ENCODE data around the gene HSPA4.
"Not testable (repeated sequence)": the region's sequence is repeated elsewhere in the genome, so short reads cannot be mapped to it uniquely, and the experiment has no call there.

Gene HSPA4

GRCh38 chr5:133032852-133033742 is 18.7 kb upstream of the HSPA4 start:
- peaks cover 22% of the 10 kb centered on the region for H3K4me1 ChIP-seq (ENCODE audit: control insufficient read depth, insufficient read depth, low read length, poor library complexity, severe bottlenecking)
- no peak overlapping the region for H3K4me3 ChIP-seq (ENCODE audit: extremely low read depth, insufficient read depth, low read length, poor library complexity, severe bottlenecking)
- H3K27ac ChIP-seq (ENCODE audit: low read depth, low read length, severe bottlenecking) = peak overlapping the region; percentile 71
- H3K36me3 ChIP-seq (ENCODE audit: control insufficient read depth, insufficient read depth, low read length) = no peaks in the 10 kb centered on the region
- no peaks in the 10 kb centered on the region for H3K9me3 ChIP-seq (ENCODE audit: control insufficient read depth, low read length)
- WGBS, 2 experiments (ENCODE audit: insufficient coverage in 2 of 2) = 78 to 88% methylated on average over 3 to 5 of the region's 6 CpGs

- 95 to 96% methylated on average over 7 to 10 of the region's 11 CpGs for WGBS, 2 experiments (ENCODE audit: insufficient coverage in 2 of 2)
- no peak overlapping the region for H3K4me3 ChIP-seq (ENCODE audit: extremely low read depth, insufficient read depth, low read length, poor library complexity, severe bottlenecking)
- no peaks in the 10 kb centered on the region for H3K36me3 ChIP-seq (ENCODE audit: control insufficient read depth, insufficient read depth, low read length)
- peaks cover 22% of the 10 kb centered on the region for H3K4me1 ChIP-seq (ENCODE audit: control insufficient read depth, insufficient read depth, low read length, poor library complexity, severe bottlenecking)
- no peaks in the 10 kb centered on the region for H3K9me3 ChIP-seq (ENCODE audit: control insufficient read depth, low read length)
- H3K27ac ChIP-seq (ENCODE audit: low read depth, low read length, severe bottlenecking) = no peak overlapping the region
These were observed 17.7 kb upstream of the HSPA4 start for GRCh38 chr5:133034064-133034463.

- H3K4me1 ChIP-seq (ENCODE audit: control insufficient read depth, insufficient read depth, low read length, poor library complexity, severe bottlenecking) = peaks cover 16% of the 10 kb centered on the region
- WGBS, 2 experiments (ENCODE audit: insufficient coverage in 2 of 2) = 75 to 95% methylated on average over 2 of the region's 2 CpGs
- no peak overlapping the region for H3K4me3 ChIP-seq (ENCODE audit: extremely low read depth, insufficient read depth, low read length, poor library complexity, severe bottlenecking)
- H3K9me3 ChIP-seq (ENCODE audit: control insufficient read depth, low read length) = no peaks in the 10 kb centered on the region
- H3K27ac ChIP-seq (ENCODE audit: low read depth, low read length, severe bottlenecking) = no peak overlapping the region
- H3K36me3 ChIP-seq (ENCODE audit: control insufficient read depth, insufficient read depth, low read length) = no peaks in the 10 kb centered on the region
These were observed 16.6 kb upstream of the HSPA4 start for GRCh38 chr5:133035224-133035623.

DNA sequence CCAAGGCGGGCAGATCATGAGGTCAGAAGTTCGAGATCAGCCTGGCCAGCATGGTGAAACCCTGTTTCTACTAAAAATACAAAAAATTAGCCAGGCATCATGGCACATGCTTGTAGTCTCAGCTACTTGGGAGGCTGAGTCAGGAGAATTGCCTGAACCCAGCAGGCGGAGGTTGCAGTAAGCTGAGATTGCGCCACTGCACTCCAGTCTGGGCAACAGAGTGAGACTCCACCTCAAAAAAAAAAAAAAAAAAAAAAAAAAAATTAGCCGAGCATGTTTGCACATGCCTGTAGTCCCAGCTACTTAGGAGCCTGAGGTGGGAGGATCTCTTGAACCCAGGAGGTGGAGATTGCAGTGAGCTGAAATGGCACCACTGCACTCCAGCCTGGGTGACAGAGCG is 15.1 kb upstream of the HSPA4 start:
- WGBS, 2 experiments (ENCODE audit: insufficient coverage in 2 of 2) = 87 to 88% methylated on average over 2 to 3 of the region's 6 CpGs
- H3K9me3 ChIP-seq (ENCODE audit: control insufficient read depth, low read length); H3K4me3 ChIP-seq (ENCODE audit: extremely low read depth, insufficient read depth, low read length, poor library complexity, severe bottlenecking); H3K27ac ChIP-seq (ENCODE audit: low read depth, low read length, severe bottlenecking); H3K36me3 ChIP-seq (ENCODE audit: control insufficient read depth, insufficient read depth, low read length): not testable (repeated sequence)
- H3K4me1 ChIP-seq (ENCODE audit: control insufficient read depth, insufficient read depth, low read length, poor library complexity, severe bottlenecking) = peaks cover 22% of the 10 kb centered on the region

GRCh38 chr5:133041157-133041784 is 10.5 kb upstream of the HSPA4 start:
- Histone ChIP-seq H3K9me3 (ENCODE audit: control insufficient read depth, low read length) (no peaks in the 10 kb centered on the region), H3K4me1 (ENCODE audit: control insufficient read depth, insufficient read depth, low read length, poor library complexity, severe bottlenecking) (peaks cover 12% of the 10 kb centered on the region), H3K36me3 (ENCODE audit: control insufficient read depth, insufficient read depth, low read length) (no peaks in the 10 kb centered on the region), H3K4me3 (ENCODE audit: extremely low read depth, insufficient read depth, low read length, poor library complexity, severe bottlenecking) (no peak overlapping the region), H3K27ac (ENCODE audit: low read depth, low read length, severe bottlenecking) (no peak overlapping the region)
- WGBS, 2 experiments (ENCODE audit: insufficient coverage in 2 of 2) = 93 to 94% methylated on average over 3 of the region's 3 CpGs

DNA sequence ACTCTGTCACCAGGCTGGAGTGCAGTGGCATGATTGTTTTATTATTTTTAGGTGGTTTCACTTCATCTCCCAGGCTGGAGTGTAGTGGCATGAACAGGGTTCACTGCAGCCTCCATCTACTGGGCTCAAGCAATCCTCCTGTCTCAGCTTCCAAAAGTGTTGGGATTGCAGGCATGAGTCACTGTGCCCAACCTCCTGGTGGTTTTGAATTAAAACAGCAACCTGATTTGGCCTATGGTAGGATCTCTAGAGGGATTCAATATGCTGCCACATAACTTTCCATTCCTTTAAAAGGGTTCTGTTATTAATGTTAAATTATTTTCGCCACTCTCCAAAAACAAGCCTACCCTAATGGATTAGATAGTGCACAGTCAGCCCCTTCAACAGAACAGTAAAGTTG is 9.9 kb upstream of the HSPA4 start:
- no peaks in the 10 kb centered on the region for H3K9me3 ChIP-seq (ENCODE audit: control insufficient read depth, low read length)
- no CpG with 5 or more reads among the region's 1 CpG for WGBS, 2 experiments (ENCODE audit: insufficient coverage in 2 of 2)
- H3K4me3 ChIP-seq (ENCODE audit: extremely low read depth, insufficient read depth, low read length, poor library complexity, severe bottlenecking) = no peak overlapping the region
- H3K27ac ChIP-seq (ENCODE audit: low read depth, low read length, severe bottlenecking) = no peak overlapping the region
- H3K4me1 ChIP-seq (ENCODE audit: control insufficient read depth, insufficient read depth, low read length, poor library complexity, severe bottlenecking) = peaks cover 12% of the 10 kb centered on the region
- H3K36me3 ChIP-seq (ENCODE audit: control insufficient read depth, insufficient read depth, low read length) = no peaks in the 10 kb centered on the region

DNA sequence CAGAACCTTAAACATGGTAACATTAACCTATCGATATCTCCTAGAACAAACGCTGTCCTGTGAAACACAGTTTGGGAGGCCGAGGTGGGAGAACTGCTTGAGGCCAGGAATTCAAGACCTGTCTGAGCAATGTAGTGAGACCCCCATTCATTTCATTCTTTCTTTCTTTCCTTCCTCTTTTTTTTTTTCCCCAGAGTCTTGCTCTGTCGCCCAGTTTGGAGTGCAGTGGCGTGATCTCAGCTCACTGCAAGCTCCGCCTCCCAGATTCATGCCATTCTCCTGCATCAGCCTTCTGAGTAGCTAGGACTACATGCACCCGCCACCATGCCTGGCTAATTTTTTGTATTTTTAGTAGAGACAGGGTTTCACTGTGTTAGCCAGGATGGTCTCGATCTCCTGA is 5.3 kb upstream of the HSPA4 start:
- H3K4me3 ChIP-seq (ENCODE audit: extremely low read depth, insufficient read depth, low read length, poor library complexity, severe bottlenecking); H3K36me3 ChIP-seq (ENCODE audit: control insufficient read depth, insufficient read depth, low read length); H3K9me3 ChIP-seq (ENCODE audit: control insufficient read depth, low read length); H3K27ac ChIP-seq (ENCODE audit: low read depth, low read length, severe bottlenecking): not testable (repeated sequence)
- 87 to 93% methylated on average over 7 of the region's 8 CpGs for WGBS, 2 experiments (ENCODE audit: insufficient coverage in 2 of 2)
- peaks cover 11% of the 10 kb centered on the region for H3K4me1 ChIP-seq (ENCODE audit: control insufficient read depth, insufficient read depth, low read length, poor library complexity, severe bottlenecking)

DNA sequence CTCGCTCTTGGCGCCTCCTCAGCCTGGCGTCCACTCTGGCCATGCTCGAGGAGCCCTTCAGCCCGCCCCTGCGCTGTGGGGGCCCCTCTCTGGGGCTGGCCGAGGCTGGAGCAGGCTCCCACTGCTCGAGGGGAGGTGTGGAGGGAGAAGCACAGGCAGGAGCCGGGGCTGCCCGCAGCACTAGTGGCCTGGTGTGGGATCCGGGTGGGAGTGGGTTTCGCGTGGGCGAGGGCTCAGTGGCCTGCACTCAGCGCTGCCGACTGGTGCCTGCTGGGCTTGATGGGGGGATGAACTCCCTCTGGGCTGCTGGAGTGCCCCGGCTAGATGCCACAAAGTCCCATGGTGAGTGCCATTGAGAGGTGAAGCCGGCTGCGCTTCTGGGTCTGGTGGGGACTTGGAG is 4.4 kb upstream of the HSPA4 start:
- Histone ChIP-seq H3K4me1 (ENCODE audit: control insufficient read depth, insufficient read depth, low read length, poor library complexity, severe bottlenecking) (peaks cover 4% of the 10 kb centered on the region), H3K36me3 (ENCODE audit: control insufficient read depth, insufficient read depth, low read length) (no peaks in the 10 kb centered on the region), H3K4me3 (ENCODE audit: extremely low read depth, insufficient read depth, low read length, poor library complexity, severe bottlenecking) (no peak overlapping the region), H3K27ac (ENCODE audit: low read depth, low read length, severe bottlenecking) (no peak overlapping the region), H3K9me3 (ENCODE audit: control insufficient read depth, low read length) (no peaks in the 10 kb centered on the region)
- WGBS, 2 experiments (ENCODE audit: insufficient coverage in 2 of 2) = 87 to 91% methylated on average over 17 of the region's 19 CpGs

DNA sequence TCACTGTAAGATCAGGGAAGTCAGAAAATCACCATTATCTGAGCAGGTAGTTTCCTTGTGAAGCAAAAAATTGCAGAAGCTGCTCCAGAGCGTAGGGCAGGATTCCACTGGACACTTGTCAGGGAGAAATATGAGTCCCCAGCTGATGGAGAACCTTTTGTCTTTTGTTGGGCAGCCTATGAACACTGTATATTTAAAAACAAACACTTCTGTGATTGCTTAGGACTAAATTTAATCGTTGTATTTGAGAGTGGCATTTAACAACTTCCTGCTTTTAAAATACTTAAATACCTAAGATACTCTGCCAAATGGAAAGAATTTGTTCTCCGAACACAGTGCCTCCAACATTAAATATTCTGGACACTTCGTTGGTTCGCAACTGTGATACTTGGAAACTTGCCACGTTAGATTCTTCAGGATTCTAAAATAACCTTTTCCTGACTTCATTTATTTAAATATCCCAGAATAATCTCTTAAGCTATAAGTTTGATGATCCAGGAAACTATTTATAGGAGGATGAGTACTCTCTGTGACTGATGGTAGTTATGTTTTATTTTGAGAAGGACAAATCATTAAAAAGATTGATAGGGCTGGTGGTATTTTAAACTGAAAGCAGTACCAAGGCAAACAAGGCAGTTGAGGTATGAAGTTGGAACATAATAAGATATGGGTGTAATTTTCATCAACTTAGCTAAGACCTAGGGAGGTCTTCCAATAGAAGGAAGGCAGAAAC is 2.7 kb upstream of the HSPA4 start:
- H3K36me3 ChIP-seq (ENCODE audit: control insufficient read depth, insufficient read depth, low read length) = peaks cover 10% of the 10 kb centered on the region
- WGBS, 2 experiments (ENCODE audit: insufficient coverage in 2 of 2) = 89 to 100% methylated on average over 3 to 4 of the region's 6 CpGs
- peaks cover 4% of the 10 kb centered on the region for H3K4me1 ChIP-seq (ENCODE audit: control insufficient read depth, insufficient read depth, low read length, poor library complexity, severe bottlenecking)
- no peaks in the 10 kb centered on the region for H3K9me3 ChIP-seq (ENCODE audit: control insufficient read depth, low read length)
- no peak overlapping the region for H3K27ac ChIP-seq (ENCODE audit: low read depth, low read length, severe bottlenecking)
- no peak overlapping the region for H3K4me3 ChIP-seq (ENCODE audit: extremely low read depth, insufficient read depth, low read length, poor library complexity, severe bottlenecking)

DNA sequence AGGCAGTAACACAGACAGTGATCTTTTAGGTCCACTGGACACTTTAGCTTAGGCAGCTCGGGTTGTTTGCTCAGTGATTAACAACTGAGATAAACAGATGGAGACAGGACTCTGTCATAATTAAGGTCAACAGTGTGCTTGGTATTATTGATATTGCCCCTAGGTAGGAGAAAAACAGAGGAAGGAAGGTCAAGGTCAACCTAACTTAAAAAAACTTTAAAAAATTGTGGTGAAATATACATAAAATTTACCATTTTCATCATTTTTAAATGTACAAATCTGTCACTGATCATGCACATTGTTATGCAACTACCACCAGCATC is 2.1 kb upstream of the HSPA4 start:
- H3K9me3 ChIP-seq (ENCODE audit: control insufficient read depth, low read length) = no peaks in the 10 kb centered on the region
- H3K4me3 ChIP-seq (ENCODE audit: extremely low read depth, insufficient read depth, low read length, poor library complexity, severe bottlenecking) = no peak overlapping the region
- WGBS, 2 experiments (ENCODE audit: insufficient coverage in 2 of 2) = 75 to 77% methylated on average over 1 of the region's 1 CpG
- peaks cover 12% of the 10 kb centered on the region for H3K36me3 ChIP-seq (ENCODE audit: control insufficient read depth, insufficient read depth, low read length)
- no peak overlapping the region for H3K27ac ChIP-seq (ENCODE audit: low read depth, low read length, severe bottlenecking)
- peaks cover 4% of the 10 kb centered on the region for H3K4me1 ChIP-seq (ENCODE audit: control insufficient read depth, insufficient read depth, low read length, poor library complexity, severe bottlenecking)
